H9 (cell line): Measurements from ENCODE around the gene METTL4. TPM values are rescaled to one million over a fixed set of nuclear protein-coding genes. Genes with fewer than 3 reads are reported as not detected.

Source experiments
- DNase-seq: peaks from one replicate; pipeline ENCODE4 v3.0.0-alpha.2; 2017
- H2AFZ ChIP-seq: one replicate; pipeline ENCODE4 v1.6.1; 2013; ENCODE audit warnings: mild to moderate bottlenecking, low read length, control low read depth, moderate library complexity
- H2AK5ac ChIP-seq: 2 replicates; pipeline ENCODE4 v1.6.1; 2013; ENCODE audit warnings: low read length, control low read depth, mixed read lengths; ENCODE audit not compliant: insufficient read length
- H2BK120ac ChIP-seq: one replicate; pipeline ENCODE4 v1.6.1; 2013; ENCODE audit warnings: low read depth, mild to moderate bottlenecking, low read length, control low read depth, inconsistent platforms; ENCODE audit not compliant: poor library complexity, severe bottlenecking
- H2BK12ac ChIP-seq: 2 replicates; pipeline ENCODE4 v1.6.1; 2013; ENCODE audit warnings: low read length, control low read depth, mixed read lengths, low read depth; ENCODE audit not compliant: insufficient read length
- H2BK15ac ChIP-seq: 2 replicates; pipeline ENCODE4 v1.6.1; 2013; ENCODE audit warnings: low read depth, low read length, control low read depth
- H2BK20ac ChIP-seq: one replicate; pipeline ENCODE4 v1.6.1; 2013; ENCODE audit warnings: low read depth, mild to moderate bottlenecking, low read length, control low read depth, inconsistent platforms; ENCODE audit not compliant: poor library complexity, severe bottlenecking
- H2BK5ac ChIP-seq: 2 replicates; pipeline ENCODE4 v1.6.1; 2013; ENCODE audit warnings: low read length, control low read depth, mixed read lengths; ENCODE audit not compliant: insufficient read length
- H3K14ac ChIP-seq: 2 replicates; pipeline ENCODE4 v1.6.1; 2013; ENCODE audit warnings: low read length, control low read depth; ENCODE audit not compliant: insufficient read depth
- H3K18ac ChIP-seq: 2 replicates; pipeline ENCODE4 v1.6.1; 2013; ENCODE audit warnings: low read depth, mild to moderate bottlenecking, mixed read lengths, low read length, control low read depth; ENCODE audit not compliant: insufficient read length
- H3K23ac ChIP-seq: 2 replicates; pipeline ENCODE4 v1.6.1; 2013; ENCODE audit warnings: low read length, control low read depth, mixed read lengths, low read depth; ENCODE audit not compliant: insufficient read length
- H3K23me2 ChIP-seq: 2 replicates; pipeline ENCODE4 v1.6.1; 2013; ENCODE audit warnings: low read depth, mild to moderate bottlenecking, mixed read lengths, low read length, control low read depth; ENCODE audit not compliant: insufficient read length, poor library complexity, severe bottlenecking
- H3K27ac ChIP-seq: 2 replicates; pipeline ENCODE4 v1.5.1; 2013; ENCODE audit warnings: low read length, control low read depth, mixed read lengths, low read depth; ENCODE audit not compliant: insufficient read length
- H3K27me3 ChIP-seq: 2 replicates; pipeline ENCODE4 v1.6.1; 2013; ENCODE audit warnings: low read length, control low read depth, inconsistent platforms; ENCODE audit not compliant: insufficient read depth
- H3K4ac ChIP-seq: 2 replicates; pipeline ENCODE4 v1.6.1; 2013; ENCODE audit warnings: low read depth, mild to moderate bottlenecking, control low read depth, inconsistent platforms, low read length, moderate library complexity
- H3K4me1 ChIP-seq: 2 replicates; pipeline ENCODE4 v1.6.1; 2013; ENCODE audit warnings: low read length, control low read depth, inconsistent platforms; ENCODE audit not compliant: insufficient read depth
- H3K4me2 ChIP-seq: 2 replicates; pipeline ENCODE4 v1.6.1; 2013; ENCODE audit warnings: low read length, control low read depth, mixed read lengths; ENCODE audit not compliant: insufficient read length, insufficient read depth
- H3K56ac ChIP-seq: 2 replicates; pipeline ENCODE4 v1.6.1; 2013; ENCODE audit warnings: low read depth, mild to moderate bottlenecking, mixed read lengths, low read length, control low read depth; ENCODE audit not compliant: insufficient read length
- H3K79me1 ChIP-seq: 2 replicates; pipeline ENCODE4 v1.6.1; 2013; ENCODE audit warnings: low read depth, mild to moderate bottlenecking, moderate library complexity, low read length, control low read depth, inconsistent platforms; ENCODE audit not compliant: insufficient read depth, poor library complexity, severe bottlenecking
- H3K79me2 ChIP-seq: 2 replicates; pipeline ENCODE4 v1.6.1; 2013; ENCODE audit warnings: low read length, control low read depth, inconsistent platforms; ENCODE audit not compliant: insufficient read depth
- H3K9ac ChIP-seq: 2 replicates; pipeline ENCODE4 v1.6.1; 2013; ENCODE audit warnings: low read length, control low read depth, mixed read lengths; ENCODE audit not compliant: insufficient read length; ENCODE audit errors: extremely low read depth
- H3K9me3 ChIP-seq: one replicate; pipeline ENCODE4 v1.6.1; 2013; ENCODE audit warnings: low read depth, low read length, inconsistent platforms; ENCODE audit not compliant: control insufficient read depth
- H3T11ph ChIP-seq: one replicate; pipeline ENCODE4 v1.6.1; 2013; ENCODE audit warnings: mild to moderate bottlenecking, low read length, control low read depth, inconsistent platforms
- H4K20me1 ChIP-seq: one replicate; pipeline ENCODE4 v1.6.1; 2013; ENCODE audit not compliant: control insufficient read depth, insufficient read length, insufficient read depth
- H4K5ac ChIP-seq: 2 replicates; pipeline ENCODE4 v1.6.1; 2013; ENCODE audit warnings: low read depth, mild to moderate bottlenecking, mixed read lengths, low read length, control low read depth; ENCODE audit not compliant: insufficient read length
- H4K8ac ChIP-seq: replicated peaks from 2 replicates; pipeline ENCODE4 v1.6.1; 2013; ENCODE audit warnings: low read length, control low read depth, mixed read lengths, low read depth; ENCODE audit not compliant: insufficient read length
- H4K91ac ChIP-seq: 2 replicates; pipeline ENCODE4 v1.6.1; 2013; ENCODE audit warnings: low read depth, mild to moderate bottlenecking, moderate library complexity, mixed read lengths, low read length, control low read depth; ENCODE audit not compliant: insufficient read length
- H3K27ac Mint-ChIP-seq, 3 experiments: 2 replicates in 2 of 3; 3 replicates in 1 of 3; pipeline ENCODE4 v1.8.0; 2020 to 2021; ENCODE audit warnings: mixed read lengths in 3 of 3, mild to moderate bottlenecking in 1 of 3, moderate library complexity in 1 of 3
- H3K27me3 Mint-ChIP-seq: 2 replicates; pipeline ENCODE4 v1.8.0; 2021; ENCODE audit warnings: low read depth, mild to moderate bottlenecking, moderate library complexity, mixed read lengths
- H3K36me3 Mint-ChIP-seq, 3 experiments: 2 replicates in 2 of 3; 3 replicates in 1 of 3; pipeline ENCODE4 v1.8.0; 2020 to 2021; ENCODE audit warnings: low read depth in 3 of 3, mixed read lengths in 3 of 3; ENCODE audit not compliant: insufficient read depth in 1 of 3
- H3K4me1 Mint-ChIP-seq, 2 experiments: 2 replicates each; pipeline ENCODE4 v1.8.0; 2020; ENCODE audit warnings: mixed read lengths in 2 of 2
- H3K4me3 Mint-ChIP-seq, 2 experiments: 2 replicates in 1 of 2; 3 replicates in 1 of 2; pipeline ENCODE4 v1.8.0; 2020 to 2021; ENCODE audit warnings: mild to moderate bottlenecking in 2 of 2, mixed read lengths in 2 of 2, moderate library complexity in 1 of 2
- H3K9me3 Mint-ChIP-seq, 2 experiments: 2 replicates in 1 of 2; 3 replicates in 1 of 2; pipeline ENCODE4 v1.8.0; 2020; ENCODE audit warnings: mild to moderate bottlenecking in 2 of 2, mixed read lengths in 2 of 2, moderate library complexity in 1 of 2
- CTCF ChIP-seq: fragments of 200-600 bp; sonication (generic); conservative IDR thresholded peaks from 3 replicates; pipeline ENCODE4 v1.8.0; 2021; ENCODE audit warnings: antibody characterized with exemption, mild to moderate bottlenecking
- WGBS: extraction: QIAGEN DNeasy Blood & Tissue Kit; methylation state at CpG from one replicate; pipeline ENCODE4 v1.1.7; 2013; ENCODE audit warnings: missing lambda C conversion rate, low lambda C conversion rate, mixed read lengths; ENCODE audit not compliant: insufficient read length; ENCODE audit errors: extremely low coverage; 5-methylcytosine and 5-hydroxymethylcytosine counted together
- total RNA-seq: library from RNA; stranded (reverse); gene quantifications from 2 replicates; pipeline ENCODE4 v1.2.1, GENCODE V29; 2021

Gene METTL4
- total RNA-seq, 1 experiment from 2014 or later: 14.2 TPM

- Histone ChIP-seq H2BK15ac (no peak overlapping the region), H3K79me2 (no peaks in the 10 kb centered on the region), H3K23me2 (no peaks in the 10 kb centered on the region), H3K23ac (no peak overlapping the region), H3K18ac (no peak overlapping the region), H3K14ac (no peak overlapping the region), H4K20me1 (no peaks in the 10 kb centered on the region), H2BK120ac (no peak overlapping the region), H3K79me1 (no peaks in the 10 kb centered on the region), H4K5ac (no peak overlapping the region), H4K8ac (no peak overlapping the region), H2BK5ac (no peak overlapping the region), H2BK12ac (no peak overlapping the region), H4K91ac (no peak overlapping the region), H2BK20ac (no peak overlapping the region), H3K27ac (no peak overlapping the region), H3K9ac (no peak overlapping the region), H3K56ac (no peak overlapping the region), H3K4ac (no peak overlapping the region), H2AFZ (no peak overlapping the region), H3K9me3 (no peaks in the 10 kb centered on the region), H3K27me3 (no peaks in the 10 kb centered on the region), H3K4me1 (no peaks in the 10 kb centered on the region), H3T11ph (no peak overlapping the region), H2AK5ac (no peak overlapping the region), H3K4me2 (no peak overlapping the region)
- Mint-ChIP-seq H3K27ac (no peak overlapping the region), H3K27me3 (no peaks in the 10 kb centered on the region), H3K9me3 (no peaks in the 10 kb centered on the region), H3K4me1 (0 out of 4 replicates have a peak, but pooled peaks cover 0 to 2% of the 10 kb centered on the region in 2 experiments), H3K36me3 (peaks cover 29 to 77% (median 70%) of the 10 kb centered on the region in 3 experiments; a peak in 6 of 7 replicates), H3K4me3 (no peak overlapping the region)
- no CpG with 5 or more reads among the region's 3 CpGs for WGBS
- no peak for TF ChIP-seq CTCF
- DNase-seq: no peak
Observed at GRCh38 chr18:2589345-2590068, 18.2 kb upstream of the METTL4 start.
